Measurements from ENCODE around the gene DNAH14.
"Not testable (repeated sequence)": the region's sequence is repeated elsewhere in the genome, so short reads cannot be mapped to it uniquely, and the experiment has no call there.

The DNAH14 gene

GRCh38 chr1:225097175-225097574, 167.7 kb downstream of the DNAH14 start:
- Histone ChIP-seq H3K36me3 (ENCODE audit: control insufficient read depth in 1 of 2, insufficient read depth in 2 of 2, low read length in 2 of 2) (no peaks in the 10 kb centered on the region), H3K27me3 (ENCODE audit: low read depth, low read length) (no peaks in the 10 kb centered on the region), H3K9me3 (ENCODE audit: control insufficient read depth in 1 of 2, low read length in 2 of 2) (peaks cover 0 to 11% of the 10 kb centered on the region in 2 donors), H3K27ac (ENCODE audit: low read length) (no peak overlapping the region), H3K4me3 (ENCODE audit: low read depth in 1 of 2, low read length in 2 of 2) (no peak overlapping the region), H3K4me1 (ENCODE audit: control insufficient read depth in 1 of 2, insufficient read depth in 2 of 2, low read length in 2 of 2) (no peaks in the 10 kb centered on the region)

GRCh38 chr1:225111000-225111399, 181.5 kb downstream of the DNAH14 start:
- Histone ChIP-seq H3K4me1 (ENCODE audit: control insufficient read depth in 1 of 2, insufficient read depth in 2 of 2, low read length in 2 of 2) (no peaks in the 10 kb centered on the region), H3K36me3 (ENCODE audit: control insufficient read depth in 1 of 2, insufficient read depth in 2 of 2, low read length in 2 of 2) (no peaks in the 10 kb centered on the region), H3K27me3 (ENCODE audit: low read depth, low read length) (no peaks in the 10 kb centered on the region), H3K4me3 (ENCODE audit: low read depth in 1 of 2, low read length in 2 of 2) (no peak overlapping the region), H3K9me3 (ENCODE audit: control insufficient read depth in 1 of 2, low read length in 2 of 2) (no peaks in the 10 kb centered on the region), H3K27ac (ENCODE audit: low read length) (no peak overlapping the region)

- H3K36me3 ChIP-seq (ENCODE audit: control insufficient read depth in 1 of 2, insufficient read depth in 2 of 2, low read length in 2 of 2): no peaks in the 10 kb centered on the region
- H3K27me3 ChIP-seq (ENCODE audit: low read depth, low read length): no peaks in the 10 kb centered on the region
- H3K4me3 ChIP-seq (ENCODE audit: low read depth in 1 of 2, low read length in 2 of 2): no peak overlapping the region
- H3K27ac ChIP-seq (ENCODE audit: low read length): no peak overlapping the region
- H3K4me1 ChIP-seq (ENCODE audit: control insufficient read depth in 1 of 2, insufficient read depth in 2 of 2, low read length in 2 of 2): no peaks in the 10 kb centered on the region
- H3K9me3 ChIP-seq (ENCODE audit: control insufficient read depth in 1 of 2, low read length in 2 of 2): no peaks in the 10 kb centered on the region
Observed at GRCh38 chr1:225113265-225113664, 183.8 kb downstream of the DNAH14 start.

- H3K36me3 ChIP-seq (ENCODE audit: control insufficient read depth in 1 of 2, insufficient read depth in 2 of 2, low read length in 2 of 2): no peaks in the 10 kb centered on the region
- H3K9me3 ChIP-seq (ENCODE audit: control insufficient read depth in 1 of 2, low read length in 2 of 2): no peaks in the 10 kb centered on the region
- H3K4me3 ChIP-seq (ENCODE audit: low read depth in 1 of 2, low read length in 2 of 2): no peak overlapping the region
- H3K27ac ChIP-seq (ENCODE audit: low read length): no peak overlapping the region
- H3K27me3 ChIP-seq (ENCODE audit: low read depth, low read length): no peaks in the 10 kb centered on the region
- no peaks in the 10 kb centered on the region for H3K4me1 ChIP-seq (ENCODE audit: control insufficient read depth in 1 of 2, insufficient read depth in 2 of 2, low read length in 2 of 2)
Observed at GRCh38 chr1:225114354-225114990, 185.0 kb downstream of the DNAH14 start.

DNA sequence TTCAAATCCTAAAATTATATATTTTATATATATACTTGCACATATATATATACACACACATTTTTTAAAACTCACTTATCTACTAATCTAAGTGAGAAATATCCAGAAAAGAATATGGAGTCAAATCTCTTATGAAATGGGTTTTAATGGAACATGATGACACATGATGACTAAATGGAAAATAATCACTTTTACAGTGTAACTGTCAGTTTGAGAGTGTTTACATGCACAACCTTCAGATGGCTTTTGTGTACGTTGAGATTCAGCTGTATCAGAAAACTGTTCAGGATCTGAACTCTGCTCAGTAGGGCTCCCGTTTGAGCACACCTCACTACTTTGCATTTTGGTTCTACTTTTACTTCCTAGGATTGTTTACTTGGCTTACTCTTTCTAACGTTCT, 189.8 kb downstream of the DNAH14 start:
- no peaks in the 10 kb centered on the region for H3K4me1 ChIP-seq (ENCODE audit: control insufficient read depth in 1 of 2, insufficient read depth in 2 of 2, low read length in 2 of 2)
- no peaks in the 10 kb centered on the region for H3K27me3 ChIP-seq (ENCODE audit: low read depth, low read length)
- H3K4me3 ChIP-seq (ENCODE audit: low read depth in 1 of 2, low read length in 2 of 2): no peak overlapping the region
- no peaks in the 10 kb centered on the region for H3K9me3 ChIP-seq (ENCODE audit: control insufficient read depth in 1 of 2, low read length in 2 of 2)
- no peak overlapping the region for H3K27ac ChIP-seq (ENCODE audit: low read length)
- H3K36me3 ChIP-seq (ENCODE audit: control insufficient read depth in 1 of 2, insufficient read depth in 2 of 2, low read length in 2 of 2): no peaks in the 10 kb centered on the region

GRCh38 chr1:225121095-225121494, 191.6 kb downstream of the DNAH14 start:
- no peaks in the 10 kb centered on the region for H3K27me3 ChIP-seq (ENCODE audit: low read depth, low read length)
- no peak overlapping the region for H3K27ac ChIP-seq (ENCODE audit: low read length)
- no peak overlapping the region for H3K4me3 ChIP-seq (ENCODE audit: low read depth in 1 of 2, low read length in 2 of 2)
- peaks cover 0 to 3% of the 10 kb centered on the region in 2 donors for H3K9me3 ChIP-seq (ENCODE audit: control insufficient read depth in 1 of 2, low read length in 2 of 2)
- no peaks in the 10 kb centered on the region for H3K4me1 ChIP-seq (ENCODE audit: control insufficient read depth in 1 of 2, insufficient read depth in 2 of 2, low read length in 2 of 2)
- no peaks in the 10 kb centered on the region for H3K36me3 ChIP-seq (ENCODE audit: control insufficient read depth in 1 of 2, insufficient read depth in 2 of 2, low read length in 2 of 2)

DNA sequence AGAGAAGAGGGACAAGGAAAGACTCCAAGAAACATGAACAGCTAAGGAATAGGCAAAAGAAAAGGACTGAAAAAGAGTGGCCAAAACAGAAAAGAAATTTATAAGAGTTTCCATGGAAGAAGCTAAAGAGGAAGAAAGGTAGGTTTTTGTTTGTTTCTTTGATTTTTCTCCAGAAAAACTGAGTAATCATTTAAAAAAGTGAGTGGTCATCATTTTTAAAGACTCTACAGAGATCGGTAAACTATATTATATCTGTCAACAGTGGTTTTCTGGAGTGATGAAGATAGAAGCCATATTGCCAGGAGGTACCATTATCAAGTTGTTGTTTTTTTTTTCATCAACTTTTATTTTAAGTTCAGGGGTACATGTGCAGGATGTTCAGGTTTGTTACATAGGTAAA, 202.4 kb downstream of the DNAH14 start:
- no peaks in the 10 kb centered on the region for H3K4me1 ChIP-seq (ENCODE audit: control insufficient read depth in 1 of 2, insufficient read depth in 2 of 2, low read length in 2 of 2)
- H3K4me3 ChIP-seq (ENCODE audit: low read depth in 1 of 2, low read length in 2 of 2): no peak overlapping the region
- H3K27me3 ChIP-seq (ENCODE audit: low read depth, low read length): no peaks in the 10 kb centered on the region
- H3K9me3 ChIP-seq (ENCODE audit: control insufficient read depth in 1 of 2, low read length in 2 of 2): peaks cover 0 to 11% of the 10 kb centered on the region in 2 donors
- H3K27ac ChIP-seq (ENCODE audit: low read length): no peak overlapping the region
- H3K36me3 ChIP-seq (ENCODE audit: control insufficient read depth in 1 of 2, insufficient read depth in 2 of 2, low read length in 2 of 2): no peaks in the 10 kb centered on the region

DNA sequence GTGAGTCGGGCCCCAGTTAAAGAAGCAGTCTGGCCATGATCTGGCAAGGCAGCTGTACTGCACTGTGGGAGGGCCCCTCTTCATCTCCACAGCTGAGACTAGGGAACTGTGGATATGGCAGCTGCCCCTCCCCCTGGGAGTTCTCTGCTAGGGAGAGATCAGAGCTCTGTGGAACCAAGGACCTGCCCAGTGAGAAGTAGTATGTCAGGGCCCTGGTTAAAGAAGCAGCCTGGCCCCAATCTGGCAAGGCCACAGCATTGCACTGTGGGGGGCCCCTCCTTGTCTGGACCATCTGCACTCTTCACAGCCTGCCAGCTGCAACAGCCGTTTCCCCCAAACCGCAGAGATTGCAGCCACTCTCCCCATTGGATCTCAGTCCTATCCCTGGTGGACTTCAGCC, 208.5 kb downstream of the DNAH14 start:
- Histone ChIP-seq H3K27me3 (ENCODE audit: low read depth, low read length) (no peaks in the 10 kb centered on the region), H3K27ac (ENCODE audit: low read length) (no peak overlapping the region), H3K4me3 (ENCODE audit: low read depth in 1 of 2, low read length in 2 of 2) (no peak overlapping the region), H3K36me3 (ENCODE audit: control insufficient read depth in 1 of 2, insufficient read depth in 2 of 2, low read length in 2 of 2) (no peaks in the 10 kb centered on the region), H3K4me1 (ENCODE audit: control insufficient read depth in 1 of 2, insufficient read depth in 2 of 2, low read length in 2 of 2) (no peaks in the 10 kb centered on the region), H3K9me3 (ENCODE audit: control insufficient read depth in 1 of 2, low read length in 2 of 2) (peaks cover 0 to 11% of the 10 kb centered on the region in 2 donors)

- H3K9me3 ChIP-seq (ENCODE audit: control insufficient read depth in 1 of 2, low read length in 2 of 2): no peaks in the 10 kb centered on the region
- H3K36me3 ChIP-seq (ENCODE audit: control insufficient read depth in 1 of 2, insufficient read depth in 2 of 2, low read length in 2 of 2): no peaks in the 10 kb centered on the region
- no peaks in the 10 kb centered on the region for H3K4me1 ChIP-seq (ENCODE audit: control insufficient read depth in 1 of 2, insufficient read depth in 2 of 2, low read length in 2 of 2)
- no peaks in the 10 kb centered on the region for H3K27me3 ChIP-seq (ENCODE audit: low read depth, low read length)
- no peak overlapping the region for H3K27ac ChIP-seq (ENCODE audit: low read length)
- H3K4me3 ChIP-seq (ENCODE audit: low read depth in 1 of 2, low read length in 2 of 2): no peak overlapping the region
Observed at GRCh38 chr1:225143001-225143400, 213.5 kb downstream of the DNAH14 start.

DNA sequence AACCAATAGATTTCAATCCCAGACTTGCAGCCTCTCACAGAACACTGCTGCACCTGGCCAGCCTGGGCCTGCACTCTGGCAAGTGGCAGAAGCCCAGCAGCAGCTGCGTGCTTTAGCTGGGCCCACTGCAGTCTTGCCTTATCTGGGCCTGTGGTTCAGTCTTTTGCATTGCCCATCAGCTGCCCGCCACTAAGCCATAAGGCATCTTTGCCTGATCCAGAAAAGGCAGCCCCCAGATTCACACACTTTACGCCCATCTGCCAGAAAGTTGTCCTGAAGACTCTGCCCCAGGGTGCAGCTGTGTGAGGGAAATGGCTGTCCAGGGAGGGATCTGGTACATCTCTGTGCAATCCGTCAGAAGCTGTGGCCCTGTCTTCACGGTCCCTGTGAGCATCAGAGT, 217.0 kb downstream of the DNAH14 start:
- Histone ChIP-seq H3K4me3 (ENCODE audit: low read depth in 1 of 2, low read length in 2 of 2) (no peak overlapping the region), H3K9me3 (ENCODE audit: control insufficient read depth in 1 of 2, low read length in 2 of 2) (no peaks in the 10 kb centered on the region), H3K27ac (ENCODE audit: low read length) (no peak overlapping the region), H3K36me3 (ENCODE audit: control insufficient read depth in 1 of 2, insufficient read depth in 2 of 2, low read length in 2 of 2) (no peaks in the 10 kb centered on the region), H3K27me3 (ENCODE audit: low read depth, low read length) (no peaks in the 10 kb centered on the region), H3K4me1 (ENCODE audit: control insufficient read depth in 1 of 2, insufficient read depth in 2 of 2, low read length in 2 of 2) (no peaks in the 10 kb centered on the region)

- not testable (repeated sequence) for H3K4me3 ChIP-seq (ENCODE audit: low read depth in 1 of 2, low read length in 2 of 2); H3K27me3 ChIP-seq (ENCODE audit: low read depth, low read length); H3K36me3 ChIP-seq (ENCODE audit: control insufficient read depth in 1 of 2, insufficient read depth in 2 of 2, low read length in 2 of 2); H3K27ac ChIP-seq (ENCODE audit: low read length); H3K4me1 ChIP-seq (ENCODE audit: control insufficient read depth in 1 of 2, insufficient read depth in 2 of 2, low read length in 2 of 2); H3K9me3 ChIP-seq (ENCODE audit: control insufficient read depth in 1 of 2, low read length in 2 of 2)
Observed at GRCh38 chr1:225147791-225148190, 218.3 kb downstream of the DNAH14 start.

- no peak overlapping the region for H3K27ac ChIP-seq (ENCODE audit: low read length)
- no peaks in the 10 kb centered on the region for H3K9me3 ChIP-seq (ENCODE audit: control insufficient read depth in 1 of 2, low read length in 2 of 2)
- H3K4me3 ChIP-seq (ENCODE audit: low read depth in 1 of 2, low read length in 2 of 2): no peak overlapping the region
- H3K4me1 ChIP-seq (ENCODE audit: control insufficient read depth in 1 of 2, insufficient read depth in 2 of 2, low read length in 2 of 2): no peaks in the 10 kb centered on the region
- no peaks in the 10 kb centered on the region for H3K27me3 ChIP-seq (ENCODE audit: low read depth, low read length)
- H3K36me3 ChIP-seq (ENCODE audit: control insufficient read depth in 1 of 2, insufficient read depth in 2 of 2, low read length in 2 of 2): no peaks in the 10 kb centered on the region
Observed at GRCh38 chr1:225152061-225152460, 222.6 kb downstream of the DNAH14 start.

Data from muscle layer of duodenum (tissue), 2 donors.